ENCODE results near the gene PUSL1.

DNA sequence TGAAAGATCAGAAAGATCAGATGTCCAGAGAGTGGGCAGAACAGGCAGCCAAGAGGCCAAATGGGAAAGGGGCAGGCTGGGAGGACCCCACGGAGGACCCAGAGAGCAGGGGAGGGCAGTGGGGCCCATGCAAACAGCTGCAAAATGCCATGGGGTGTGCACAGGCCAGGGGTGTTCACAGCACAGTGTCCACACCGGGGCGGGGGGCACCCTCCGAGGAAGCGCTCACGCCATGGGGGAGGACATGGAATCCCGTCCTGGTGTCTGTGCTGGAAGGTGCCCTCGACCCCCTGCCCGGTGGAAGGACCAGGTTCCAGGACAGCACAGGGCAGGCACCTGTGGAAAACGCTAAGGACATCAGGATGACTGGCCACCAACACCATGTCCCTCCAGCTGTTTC, 14.6 kb downstream of the PUSL1 start:
- TF ChIP-seq POLR2A (IDR thresholded peaks at IDR 0.05; ENCODE audit: low read depth, low read length): no peak
- no peak for TF ChIP-seq PAX5 (IDR thresholded peaks at IDR 0.05; ENCODE audit: insufficient read depth, low read length, severe bottlenecking)
